ENCODE results near the gene YBX1. TPM values are rescaled to one million over a fixed set of nuclear protein-coding genes. Genes with fewer than 3 reads are reported as not detected.

YBX1 gene
- total RNA-seq, 1 donor from 2014 or later = 1,242 TPM

DNA sequence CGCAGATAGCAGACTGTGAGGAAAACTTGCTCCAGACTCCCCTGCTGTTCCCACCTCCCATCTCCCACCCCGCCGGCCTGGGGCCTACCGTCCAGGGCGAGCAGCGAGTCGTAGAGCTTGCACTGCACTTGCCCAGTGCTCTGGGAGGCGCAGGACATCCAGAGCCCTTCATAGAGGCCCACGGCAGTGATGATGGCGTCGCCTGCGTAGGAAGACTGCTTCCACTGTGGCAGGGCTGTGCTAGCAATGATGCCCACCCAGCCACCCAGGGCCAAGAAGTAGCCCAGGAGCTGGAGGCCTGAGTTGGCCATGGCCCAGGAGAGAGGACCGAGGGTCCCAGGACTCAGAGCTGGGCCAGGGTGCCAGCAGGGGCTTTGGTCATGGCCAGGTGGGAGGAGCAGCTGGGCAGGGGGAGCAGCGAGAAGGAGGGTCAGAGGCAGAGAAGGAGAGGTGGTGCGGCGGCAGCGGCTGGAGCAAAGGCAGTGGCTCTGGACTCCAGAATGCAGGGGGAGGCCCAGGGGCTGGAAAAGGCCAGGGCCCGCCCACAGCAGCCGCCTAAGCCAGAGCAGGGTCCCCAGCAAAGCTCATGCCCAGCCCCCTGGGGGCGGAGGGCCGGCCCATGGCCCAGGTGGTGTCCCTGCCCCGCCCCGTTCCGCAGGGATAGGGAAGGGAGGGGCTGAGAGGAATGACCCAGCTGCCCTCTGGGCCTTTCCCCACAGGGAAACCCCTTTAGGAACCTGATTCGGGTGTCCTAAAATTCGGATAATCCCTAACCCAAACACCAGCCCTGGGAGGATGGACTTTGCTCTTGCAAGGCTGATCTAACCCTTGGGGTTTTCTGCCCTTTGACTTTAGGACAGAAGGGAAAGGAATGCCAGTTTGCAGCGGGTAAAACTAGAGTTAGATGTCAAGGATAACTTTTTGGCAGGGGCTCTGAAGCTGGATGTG is 57.8 kb downstream of the YBX1 start, which contains the start of gene CLDN19:
Gene CLDN19 (minus strand): TSS at position 484 of the 948 bp plus-strand sequence. CDS start 173 bp downstream, at position 311.
- Mint-ChIP-seq H3K9me3 (no peaks in the 10 kb centered on the region), H3K36me3 (ENCODE audit: low read depth) (no peaks in the 10 kb centered on the region), H3K4me1 (peaks cover 32% of the 10 kb centered on the region), H3K4me3 (no peak within 1 kb of the TSS), H3K27me3 (ENCODE audit: low read depth) (no peaks in the 10 kb centered on the region), H3K27ac (ENCODE audit: unreplicated experiment) (peak within 1 kb of the TSS; percentile 67)
- DNase-seq (ENCODE audit: low read depth, low spot score) = no peak
- TF ChIP-seq, protein P1, sequence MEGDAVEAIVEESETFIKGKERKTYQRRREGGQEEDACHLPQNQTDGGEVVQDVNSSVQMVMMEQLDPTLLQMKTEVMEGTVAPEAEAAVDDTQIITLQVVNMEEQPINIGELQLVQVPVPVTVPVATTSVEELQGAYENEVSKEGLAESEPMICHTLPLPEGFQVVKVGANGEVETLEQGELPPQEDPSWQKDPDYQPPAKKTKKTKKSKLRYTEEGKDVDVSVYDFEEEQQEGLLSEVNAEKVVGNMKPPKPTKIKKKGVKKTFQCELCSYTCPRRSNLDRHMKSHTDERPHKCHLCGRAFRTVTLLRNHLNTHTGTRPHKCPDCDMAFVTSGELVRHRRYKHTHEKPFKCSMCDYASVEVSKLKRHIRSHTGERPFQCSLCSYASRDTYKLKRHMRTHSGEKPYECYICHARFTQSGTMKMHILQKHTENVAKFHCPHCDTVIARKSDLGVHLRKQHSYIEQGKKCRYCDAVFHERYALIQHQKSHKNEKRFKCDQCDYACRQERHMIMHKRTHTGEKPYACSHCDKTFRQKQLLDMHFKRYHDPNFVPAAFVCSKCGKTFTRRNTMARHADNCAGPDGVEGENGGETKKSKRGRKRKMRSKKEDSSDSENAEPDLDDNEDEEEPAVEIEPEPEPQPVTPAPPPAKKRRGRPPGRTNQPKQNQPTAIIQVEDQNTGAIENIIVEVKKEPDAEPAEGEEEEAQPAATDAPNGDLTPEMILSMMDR (conservative IDR thresholded peaks at IDR 0.05) = no peak

DNA sequence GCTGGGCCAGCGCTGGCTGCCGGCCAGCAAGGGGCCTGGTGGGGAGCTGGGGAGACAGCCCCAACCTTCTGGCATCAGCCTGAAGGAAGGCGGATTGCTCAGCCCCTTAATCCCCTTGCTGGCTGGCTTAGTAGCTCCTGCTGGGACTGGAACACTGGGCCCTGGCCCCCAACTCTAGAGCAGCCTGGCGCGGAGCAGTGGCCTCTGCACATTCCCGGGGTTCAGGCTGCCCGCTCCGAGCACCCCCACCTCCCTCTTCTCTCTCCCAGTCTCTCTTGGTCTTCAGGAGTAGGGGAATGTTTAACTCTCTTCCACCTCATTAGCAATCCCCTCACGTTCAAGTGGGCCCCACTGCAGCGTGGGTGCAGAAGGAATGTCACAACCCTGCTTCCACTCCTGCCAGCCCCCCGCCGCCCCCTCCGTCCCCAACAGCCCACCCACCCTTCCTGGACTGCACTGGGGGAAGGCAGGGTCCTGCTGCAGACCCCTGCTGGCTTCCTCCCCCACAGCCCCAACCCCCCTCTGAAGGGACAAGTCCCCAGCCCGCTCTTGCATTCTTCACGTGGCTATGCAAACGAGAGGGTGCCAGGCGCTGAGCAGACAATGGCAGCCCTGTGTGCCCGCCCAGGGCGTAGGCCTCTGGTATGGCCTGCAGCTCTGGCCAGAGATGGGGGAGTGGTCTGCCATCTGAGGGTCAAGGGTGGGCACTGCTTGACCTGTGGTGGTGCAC is 58.8 kb downstream of the YBX1 start:
- TF ChIP-seq, protein P1 (conservative IDR thresholded peaks at IDR 0.05) = no peak
- DNase-seq (ENCODE audit: low read depth, low spot score) = no peak
- peak overlapping the region; percentile 67 for H3K27ac Mint-ChIP-seq (ENCODE audit: unreplicated experiment)
- peaks cover 32% of the 10 kb centered on the region for H3K4me1 Mint-ChIP-seq
- H3K36me3 Mint-ChIP-seq (ENCODE audit: low read depth) = peaks cover 6% of the 10 kb centered on the region
- H3K9me3 Mint-ChIP-seq = no peaks in the 10 kb centered on the region
- no peak overlapping the region for H3K4me3 Mint-ChIP-seq
- H3K27me3 Mint-ChIP-seq (ENCODE audit: low read depth) = no peaks in the 10 kb centered on the region

DNA sequence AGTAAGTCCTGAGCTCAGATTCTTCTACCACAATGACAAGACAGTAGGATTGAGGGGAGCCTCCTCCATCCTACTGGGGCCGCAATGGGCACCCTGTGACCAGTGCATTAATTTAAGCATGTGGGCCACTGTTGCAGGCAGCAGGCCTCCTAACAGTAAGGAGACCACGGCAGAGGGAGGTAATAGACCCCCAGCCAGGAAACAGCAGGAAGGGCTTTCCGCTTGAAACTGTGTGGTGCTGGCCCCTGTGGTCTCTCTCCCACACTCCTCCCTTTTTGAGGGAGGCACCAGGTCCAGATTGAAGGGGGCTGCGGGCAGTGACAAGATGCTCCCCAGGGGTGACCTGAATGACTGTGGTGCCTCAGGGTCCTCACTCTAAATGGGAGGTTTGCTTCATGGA is 59.5 kb downstream of the YBX1 start:
- Mint-ChIP-seq H3K4me1 (peaks cover 32% of the 10 kb centered on the region), H3K27me3 (ENCODE audit: low read depth) (no peaks in the 10 kb centered on the region), H3K9me3 (no peaks in the 10 kb centered on the region), H3K36me3 (ENCODE audit: low read depth) (peaks cover 6% of the 10 kb centered on the region), H3K4me3 (no peak overlapping the region), H3K27ac (ENCODE audit: unreplicated experiment) (peak overlapping the region; percentile 57)
- TF ChIP-seq, protein P1 (conservative IDR thresholded peaks at IDR 0.05) = no peak
- DNase-seq (ENCODE audit: low read depth, low spot score) = no peak

DNA sequence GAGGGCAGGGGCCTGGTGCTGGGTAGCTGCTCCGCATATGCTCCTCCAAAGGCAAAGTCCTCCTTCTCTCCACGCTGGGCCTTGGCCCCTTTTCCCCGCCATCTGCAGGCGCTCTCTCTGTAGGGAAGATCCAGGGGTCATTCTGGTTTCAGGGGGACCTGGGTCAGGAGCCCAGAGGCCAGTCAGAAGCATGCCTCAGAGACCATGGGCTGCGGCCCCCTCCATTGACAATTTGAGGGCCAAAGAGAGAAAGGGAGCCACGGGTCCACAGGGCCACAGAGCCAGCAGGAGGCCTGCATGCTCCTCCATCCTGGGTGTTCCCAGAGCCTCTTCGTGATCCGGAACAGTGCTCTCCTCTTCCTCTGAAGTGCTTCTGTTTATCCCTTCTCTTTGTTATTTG is 59.9 kb downstream of the YBX1 start:
- no peaks in the 10 kb centered on the region for H3K9me3 Mint-ChIP-seq
- H3K4me1 Mint-ChIP-seq = peaks cover 32% of the 10 kb centered on the region
- no peak for DNase-seq (ENCODE audit: low read depth, low spot score)
- no peaks in the 10 kb centered on the region for H3K27me3 Mint-ChIP-seq (ENCODE audit: low read depth)
- peaks cover 10% of the 10 kb centered on the region for H3K36me3 Mint-ChIP-seq (ENCODE audit: low read depth)
- TF ChIP-seq, protein P1 (conservative IDR thresholded peaks at IDR 0.05) = no peak
- H3K4me3 Mint-ChIP-seq = no peak overlapping the region
- H3K27ac Mint-ChIP-seq (ENCODE audit: unreplicated experiment) = no peak overlapping the region

DNA sequence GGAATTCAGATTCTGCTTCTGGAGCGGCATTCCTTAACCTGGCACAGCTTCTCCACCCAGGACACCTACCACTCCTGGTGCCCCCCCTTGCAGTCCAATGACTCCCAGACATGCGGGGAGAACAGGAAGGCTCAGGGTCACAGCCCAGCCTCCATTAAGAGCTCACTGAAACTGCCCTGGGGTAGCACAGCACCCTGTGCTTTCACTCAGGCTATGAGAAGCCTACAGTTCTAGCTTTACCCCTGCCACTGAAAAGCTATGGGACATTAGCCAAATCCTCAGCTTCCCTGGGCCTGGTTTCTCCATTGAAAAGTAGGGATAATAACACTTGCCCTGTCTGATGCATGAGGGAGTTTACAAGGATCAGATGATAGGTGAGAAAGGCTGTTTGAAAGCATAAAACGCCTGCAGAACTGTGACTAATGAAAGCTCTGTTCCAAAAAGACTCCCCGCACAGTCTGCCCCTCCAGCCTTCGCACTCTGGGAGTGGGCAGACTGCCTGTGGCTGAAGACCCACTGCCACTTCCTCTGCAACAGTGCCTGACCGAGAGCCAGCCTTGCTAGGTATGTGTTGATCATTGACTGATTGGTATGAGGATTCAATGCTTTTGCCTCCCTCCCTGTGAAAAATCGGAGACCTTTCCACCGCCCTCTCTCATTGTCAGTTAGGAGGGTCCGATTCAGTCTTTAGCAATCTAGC is 60.5 kb downstream of the YBX1 start:
- Mint-ChIP-seq H3K36me3 (ENCODE audit: low read depth) (peaks cover 11% of the 10 kb centered on the region), H3K4me3 (no peak overlapping the region), H3K9me3 (no peaks in the 10 kb centered on the region), H3K27me3 (ENCODE audit: low read depth) (no peaks in the 10 kb centered on the region), H3K27ac (ENCODE audit: unreplicated experiment) (no peak overlapping the region), H3K4me1 (peaks cover 32% of the 10 kb centered on the region)
- TF ChIP-seq, protein P1 (conservative IDR thresholded peaks at IDR 0.05) = no peak
- DNase-seq (ENCODE audit: low read depth, low spot score) = no peak
